GM12891 (cell line): ENCODE measurements around the gene BORCS8.
A peak's percentile ranks its signal among the peaks of the same experiment; 100 is the strongest.

Experiments
- DNase-seq: peaks from one replicate; pipeline ENCODE4 v3.0.0; 2011; ENCODE audit warnings: low spot score; ENCODE audit not compliant: insufficient read length
- FAIRE-seq: peaks from 2 replicates; lab custom pipeline; 2011; peaks lifted over from hg19 to GRCh38; lab: Jason Lieb, UNC
- PAX5 ChIP-seq: IDR thresholded peaks from 2 replicates; pipeline ENCODE4 v1.6.1; 2011; ENCODE audit warnings: low read length, moderate library complexity, mild to moderate bottlenecking; ENCODE audit not compliant: insufficient read depth, severe bottlenecking
- POLR2A ChIP-seq: IDR thresholded peaks from 2 replicates; pipeline ENCODE4 v1.6.1; 2011; ENCODE audit warnings: low read depth, low read length, control low read depth
- POLR2AphosphoS5 ChIP-seq: IDR thresholded peaks from 2 replicates; pipeline ENCODE4 v1.6.1; 2011; ENCODE audit warnings: low read depth, low read length, control low read depth
- POU2F2 ChIP-seq: IDR thresholded peaks from 2 replicates; pipeline ENCODE4 v1.6.1; 2011; ENCODE audit warnings: low read depth, mild to moderate bottlenecking, control low read depth, low read length, moderate library complexity
- SPI1 ChIP-seq: IDR thresholded peaks from 2 replicates; pipeline ENCODE4 v1.6.1; 2011; ENCODE audit warnings: low read depth, low read length, control low read depth
- TAF1 ChIP-seq: IDR thresholded peaks from 2 replicates; pipeline ENCODE4 v1.6.1; 2011; ENCODE audit warnings: low read depth, low read length, control low read depth

BORCS8 gene

DNA sequence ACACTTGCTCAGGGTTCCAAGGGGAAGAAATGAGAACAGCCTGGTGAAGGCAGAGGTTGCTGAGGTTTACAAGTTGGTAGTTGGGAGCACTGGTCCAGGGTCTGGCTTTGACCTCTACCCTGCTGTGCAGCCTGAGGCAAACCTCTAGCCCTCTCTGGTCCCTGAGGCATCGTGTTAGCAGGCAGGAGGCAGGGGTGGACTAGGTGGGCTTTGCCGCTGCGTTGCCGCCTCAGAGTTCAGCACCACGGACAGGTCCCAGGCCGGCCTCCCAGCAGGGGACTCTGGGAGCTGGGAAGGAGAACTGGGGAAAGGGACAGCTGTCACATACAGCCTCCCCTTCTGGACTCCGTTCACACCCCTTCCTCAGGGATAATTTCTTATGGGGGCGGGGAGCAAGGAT is 22.9 kb upstream of the BORCS8 start:
- TF ChIP-seq POLR2AphosphoS5 (no peak), POU2F2 (no peak), SPI1 (no peak), TAF1 (no peak), POLR2A (no peak), PAX5 (no peak)
- no peak for FAIRE-seq

DNA sequence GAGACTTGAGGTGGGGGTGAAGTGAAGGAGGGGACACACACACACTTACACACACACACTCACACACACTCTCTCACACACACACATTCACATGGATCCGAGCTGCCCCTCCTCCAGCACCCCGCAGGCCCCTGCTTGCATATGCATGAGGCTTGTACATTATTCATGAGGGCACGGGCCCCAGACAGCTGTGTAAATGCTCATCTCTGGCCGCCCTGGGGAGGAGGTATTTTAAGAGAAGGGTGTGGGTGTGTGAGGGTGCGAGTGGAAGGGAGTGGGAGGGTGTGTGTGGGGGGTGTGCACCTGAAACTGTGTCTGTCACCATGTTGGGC is 22.2 kb upstream of the BORCS8 start:
- DNase-seq (no peak), FAIRE-seq (peak; percentile 9)
- TF ChIP-seq POU2F2 (peak; percentile 98), PAX5 (no peak)

More for the DNA sequence above, 22.9 kb upstream of the BORCS8 start:
- DNase-seq: no peak

DNA sequence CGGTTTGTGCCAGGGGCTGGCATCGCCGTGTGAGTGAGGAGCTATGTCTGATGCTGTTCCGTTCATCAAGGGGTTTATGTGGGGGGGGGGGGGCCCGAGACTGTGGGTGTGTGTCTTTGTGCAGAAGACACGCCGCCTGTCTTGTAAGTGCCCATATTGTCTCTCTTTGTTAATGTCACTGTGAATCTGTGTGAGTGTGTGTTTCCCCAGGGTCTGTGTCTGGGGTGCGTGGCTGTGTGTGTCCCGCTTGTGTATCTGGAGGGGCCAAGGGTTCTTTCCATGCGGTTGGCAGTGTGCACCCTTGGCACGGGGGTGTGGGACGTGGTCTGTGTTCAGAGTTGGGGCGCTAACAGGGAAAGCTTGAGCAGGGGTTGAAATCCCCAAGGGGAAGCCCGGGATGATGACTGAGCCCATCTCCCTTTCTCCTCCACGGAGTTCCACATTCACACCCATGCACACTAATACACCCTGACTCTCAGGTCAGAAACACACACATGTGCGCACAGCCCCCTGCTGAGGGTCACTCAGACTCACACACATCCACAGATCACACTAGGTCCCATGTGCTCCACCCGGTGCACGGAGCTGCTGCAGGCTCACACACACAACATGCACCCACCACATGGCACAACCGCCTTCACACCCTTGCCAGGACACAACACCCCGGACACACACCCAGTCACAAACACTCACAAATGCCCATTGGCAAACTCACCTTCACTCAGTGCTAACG is 21.6 kb upstream of the BORCS8 start:
- no peak for FAIRE-seq

DNA sequence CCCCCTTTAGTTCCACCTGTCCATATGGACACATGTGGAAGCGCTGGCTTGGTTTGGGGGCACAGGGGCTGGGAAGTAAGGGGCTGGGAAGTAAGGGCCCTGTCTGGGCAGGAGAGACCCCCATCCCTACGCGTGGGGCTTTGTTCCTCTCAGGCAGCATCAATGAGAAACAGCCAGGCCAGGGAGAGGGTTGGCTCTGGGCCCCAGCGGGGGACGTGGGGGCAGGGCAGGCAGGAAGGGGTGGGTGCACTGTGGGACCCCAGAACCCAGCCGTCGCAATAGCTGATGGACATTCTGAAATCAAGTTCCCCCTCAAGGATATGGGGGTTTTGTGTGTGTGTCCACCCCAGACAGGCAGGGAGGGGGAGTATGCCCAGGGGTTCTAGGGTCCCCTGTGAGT is 21.0 kb upstream of the BORCS8 start:
- TF ChIP-seq TAF1: no peak
- no peak for TF ChIP-seq POLR2A
- no peak for TF ChIP-seq POU2F2
- TF ChIP-seq PAX5: no peak
- TF ChIP-seq POLR2AphosphoS5: no peak
- no peak for TF ChIP-seq SPI1
- no peak for DNase-seq
- no peak for FAIRE-seq

More for the DNA sequence above, 21.6 kb upstream of the BORCS8 start:
- no peak for DNase-seq
- TF ChIP-seq POU2F2: no peak
- no peak for TF ChIP-seq SPI1
- no peak for TF ChIP-seq POLR2AphosphoS5
- TF ChIP-seq TAF1: no peak
- no peak for TF ChIP-seq PAX5
- TF ChIP-seq POLR2A: no peak

DNA sequence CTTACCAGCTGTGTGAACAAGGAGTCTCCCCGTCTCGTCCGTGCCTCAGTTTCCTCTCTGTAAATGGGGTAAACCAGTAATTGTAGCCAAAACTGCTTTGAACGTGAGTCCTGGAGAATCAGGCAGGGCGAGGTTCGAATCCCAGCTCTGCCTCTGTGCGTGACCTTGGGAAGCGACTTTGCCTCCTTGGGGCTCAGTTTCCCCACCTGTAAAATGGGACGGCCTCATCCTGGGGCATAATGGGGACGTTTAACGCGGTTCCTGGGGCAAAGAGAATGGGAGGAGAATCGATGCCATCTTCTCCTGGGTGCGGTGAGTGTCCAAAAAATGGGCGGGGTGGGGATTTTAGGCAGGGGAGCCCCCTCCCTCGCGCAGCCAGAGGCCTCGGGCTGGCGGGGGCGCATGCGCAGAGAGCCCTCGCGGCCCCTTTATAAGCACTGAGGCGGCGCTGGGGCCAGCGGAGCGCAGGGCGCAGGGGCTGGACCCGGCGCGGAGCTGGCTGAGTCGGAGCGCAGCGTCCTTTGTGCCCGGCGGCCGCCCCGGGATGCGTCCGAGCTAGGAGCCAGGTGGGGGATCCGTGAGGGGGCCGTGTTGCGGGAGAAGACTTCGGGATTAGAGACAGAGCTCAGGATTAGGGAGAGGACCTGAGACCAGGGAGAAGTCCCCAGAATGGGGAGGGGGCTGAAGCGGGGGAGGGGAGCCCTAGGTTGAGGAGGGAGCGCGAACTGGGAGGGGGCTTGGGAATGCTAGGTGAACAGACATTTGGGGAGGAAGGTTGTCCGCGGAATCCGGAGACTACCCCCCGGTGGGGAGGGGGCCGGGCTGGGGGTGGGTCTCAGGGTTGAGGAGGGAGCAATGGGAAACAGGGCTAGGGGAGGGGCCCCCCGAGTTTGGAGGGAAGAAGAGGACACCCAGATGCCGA is 19.8 kb upstream of the BORCS8 start, which contains the start of gene NCAN:
Gene NCAN (plus strand): TSS at position 460 of the 922 bp plus-strand sequence. CDS start 4,996 bp downstream, outside the sequence.
- FAIRE-seq (no peak), DNase-seq (no peak)
- TF ChIP-seq PAX5 (no peak), POU2F2 (no peak), POLR2A (no peak), SPI1 (no peak), POLR2AphosphoS5 (no peak), TAF1 (no peak)

DNA sequence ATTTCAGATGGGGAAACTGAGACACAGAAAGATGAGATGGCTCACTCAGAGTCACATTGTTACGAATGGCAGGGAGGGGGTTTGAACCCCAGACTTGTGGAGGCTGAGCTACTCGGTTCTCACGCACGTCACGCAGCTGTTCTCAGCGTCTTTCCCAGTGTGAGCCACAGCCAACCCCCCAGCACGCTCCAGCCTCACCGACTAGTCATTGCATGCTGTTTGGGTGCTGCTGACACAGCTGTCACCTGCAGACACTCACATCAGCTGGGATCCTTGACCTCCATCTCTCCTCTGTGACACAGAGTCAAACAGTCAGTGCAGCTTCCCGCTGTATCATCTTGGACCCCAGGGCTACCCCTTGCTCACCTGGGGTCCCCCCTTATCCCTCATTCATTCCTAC is 17.4 kb upstream of the BORCS8 start:
- DNase-seq (no peak), FAIRE-seq (no peak)
- no peak for TF ChIP-seq POU2F2
- no peak for TF ChIP-seq POLR2A
- no peak for TF ChIP-seq SPI1
- no peak for TF ChIP-seq POLR2AphosphoS5
- no peak for TF ChIP-seq TAF1
- no peak for TF ChIP-seq PAX5

DNA sequence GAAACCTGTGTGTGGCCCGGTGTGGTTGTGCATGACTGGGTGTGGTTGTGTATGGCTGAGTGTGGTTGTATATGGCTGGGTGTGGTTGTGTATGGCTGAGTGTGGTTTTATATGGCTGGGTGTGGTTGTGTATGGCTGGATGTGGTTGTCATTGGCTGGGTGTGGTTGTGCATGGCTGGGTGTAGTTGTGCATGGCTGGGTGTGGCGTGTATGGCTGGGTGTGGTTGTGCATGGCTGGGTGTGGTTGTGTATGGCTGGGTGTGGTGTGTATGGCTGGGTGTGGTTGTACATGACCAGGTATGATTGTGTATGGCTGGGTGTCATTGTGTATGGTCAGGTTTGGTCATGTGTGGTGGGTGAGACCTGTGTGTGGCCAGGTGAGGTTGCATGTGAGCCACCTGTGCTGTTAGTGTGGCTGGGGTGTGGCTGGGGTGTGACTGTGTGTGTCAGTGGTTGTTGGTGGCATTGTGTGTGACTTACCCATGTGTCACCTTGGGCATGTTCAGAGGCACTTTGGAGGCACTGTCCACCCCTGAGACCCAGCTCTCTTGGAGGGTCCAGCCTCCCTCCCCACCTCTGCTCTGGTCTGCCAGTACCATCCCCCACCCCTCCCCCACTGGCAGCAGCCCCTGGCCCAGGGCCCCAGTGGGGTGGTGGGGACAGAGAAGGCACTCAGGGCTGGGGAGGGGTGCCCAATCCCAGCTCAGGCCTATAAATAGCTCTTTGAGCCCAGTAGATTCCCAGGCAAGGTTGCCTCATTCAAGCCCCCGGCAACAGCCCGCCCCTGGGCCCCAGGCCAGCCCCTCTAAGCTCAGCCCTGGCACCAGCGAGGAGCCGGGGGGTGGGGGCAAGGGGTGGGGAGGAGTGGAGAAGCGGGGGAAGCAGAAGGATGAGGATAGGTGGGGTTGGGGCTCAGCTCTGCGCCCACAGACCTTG is 16.0 kb upstream of the BORCS8 start:
- no peak for DNase-seq
- FAIRE-seq: peak; percentile 38
- TF ChIP-seq SPI1 (no peak), PAX5 (no peak), TAF1 (no peak), POLR2A (no peak), POLR2AphosphoS5 (no peak), POU2F2 (no peak)

DNA sequence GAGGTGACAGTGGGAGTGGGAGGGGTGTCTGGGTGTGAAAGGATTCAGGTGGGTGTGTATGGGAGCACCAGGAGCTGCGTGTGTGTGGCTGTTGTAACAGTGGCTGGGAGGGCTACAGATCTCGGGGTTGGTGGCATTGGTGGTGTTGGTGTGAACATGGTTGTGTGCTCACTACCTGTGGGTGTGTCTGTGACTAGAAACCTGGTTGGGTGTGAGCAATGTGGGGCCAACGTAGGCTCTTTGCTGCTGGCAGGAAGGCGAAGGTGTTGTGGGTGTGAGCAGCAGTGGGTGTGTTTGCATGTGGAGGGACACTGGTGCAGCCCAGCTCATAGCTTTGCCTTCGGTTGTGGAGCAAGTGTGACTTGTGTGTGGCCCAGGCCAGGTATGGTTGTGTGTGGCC is 15.0 kb upstream of the BORCS8 start:
- TF ChIP-seq POLR2A: no peak
- TF ChIP-seq PAX5: no peak
- no peak for TF ChIP-seq TAF1
- TF ChIP-seq SPI1: no peak
- TF ChIP-seq POU2F2: no peak
- no peak for TF ChIP-seq POLR2AphosphoS5
- peak; percentile 57 for FAIRE-seq
- no peak for DNase-seq

DNA sequence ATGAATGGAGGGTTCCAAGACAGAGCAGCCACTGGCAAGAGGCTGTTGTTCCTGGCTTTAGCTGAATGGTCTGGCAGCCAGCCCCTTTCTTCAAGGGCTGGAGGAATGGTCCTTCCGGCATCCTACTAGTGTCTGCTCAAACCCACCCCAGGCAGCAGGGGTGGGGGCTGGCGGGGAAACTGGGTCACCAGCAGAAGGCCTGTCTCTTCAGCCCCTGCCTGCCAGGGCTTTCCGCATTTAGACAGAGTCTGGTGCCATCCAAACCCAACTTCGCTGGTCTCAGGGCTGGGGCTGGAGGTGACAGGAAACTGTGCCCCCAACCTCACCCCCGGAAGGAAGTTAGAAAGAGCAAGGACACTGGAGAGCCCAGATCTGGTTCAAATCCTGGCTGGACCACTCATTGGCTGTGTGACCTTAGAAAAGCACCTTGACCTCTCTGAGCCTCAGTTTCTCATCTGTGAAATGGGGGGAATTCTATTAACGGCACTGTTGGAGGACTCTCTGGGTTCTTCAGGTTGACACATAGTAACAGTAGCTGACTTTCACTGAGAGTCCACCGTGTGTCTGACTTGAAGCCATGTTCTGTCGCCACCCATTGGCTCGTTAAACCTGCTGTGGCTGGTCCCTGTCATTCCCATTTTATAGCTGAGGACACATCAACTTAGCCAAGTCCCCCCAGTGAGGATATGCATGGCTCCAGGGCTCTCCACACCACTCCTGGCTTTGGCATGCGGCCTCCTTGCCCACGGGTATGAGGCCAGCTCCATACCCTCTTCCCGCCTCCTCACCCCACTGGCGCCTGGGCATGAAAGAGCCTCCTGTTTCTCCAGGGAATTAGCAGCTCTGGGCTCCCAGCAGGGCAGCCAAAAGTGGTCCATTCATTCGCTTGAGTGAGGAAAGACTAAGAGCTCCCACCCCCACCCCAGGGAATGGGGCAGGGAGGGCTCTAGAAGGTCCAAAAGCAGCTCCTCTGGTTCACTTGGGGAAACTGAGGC is 13.8 kb upstream of the BORCS8 start:
- FAIRE-seq: no peak
- DNase-seq: no peak
- TF ChIP-seq TAF1 (no peak), POU2F2 (no peak), PAX5 (no peak), POLR2AphosphoS5 (no peak), SPI1 (no peak), POLR2A (no peak)
